Iris pigment epithelial cell (primary cell): ENCODE results near the gene AGR3.
"Not testable (repeated sequence)": the region's sequence is repeated elsewhere in the genome, so short reads cannot be mapped to it uniquely, and the experiment has no call there.

Source experiments
- DNase-seq: peaks from one replicate; pipeline ENCODE4 v3.0.0-alpha.2; 2011; ENCODE audit warnings: low read depth

The AGR3 gene

GRCh38 chr7:16891338-16891737 is 9.6 kb upstream of the AGR3 start:
- DNase-seq = peak; percentile 72

DNA sequence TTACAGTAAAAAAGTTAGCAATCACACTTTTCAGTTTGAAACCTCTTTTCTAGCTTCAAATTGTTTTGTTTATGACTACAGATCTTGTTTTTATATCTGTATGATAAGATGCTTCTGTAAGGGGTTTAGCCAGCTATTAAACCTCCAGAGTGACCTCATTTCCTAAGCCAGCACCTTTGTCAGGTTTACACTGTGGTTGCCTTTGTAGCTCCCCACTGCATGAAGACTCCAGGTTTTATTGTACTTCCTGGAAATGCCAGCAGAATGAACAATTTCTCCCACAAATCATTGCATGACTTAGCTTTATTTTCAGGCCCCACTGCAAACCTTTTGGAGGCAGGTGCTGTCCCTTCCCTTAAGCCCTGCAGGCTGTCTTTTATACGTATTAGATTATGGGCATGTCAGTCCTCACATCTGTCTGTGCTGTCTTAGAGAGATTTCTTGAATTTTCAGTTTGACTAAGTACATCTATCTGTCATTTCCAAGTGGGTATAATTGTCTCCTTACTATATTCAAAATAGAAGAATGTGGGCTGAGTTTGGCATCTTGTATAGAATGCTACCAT is 8.2 kb upstream of the AGR3 start:
- DNase-seq = no peak

DNA sequence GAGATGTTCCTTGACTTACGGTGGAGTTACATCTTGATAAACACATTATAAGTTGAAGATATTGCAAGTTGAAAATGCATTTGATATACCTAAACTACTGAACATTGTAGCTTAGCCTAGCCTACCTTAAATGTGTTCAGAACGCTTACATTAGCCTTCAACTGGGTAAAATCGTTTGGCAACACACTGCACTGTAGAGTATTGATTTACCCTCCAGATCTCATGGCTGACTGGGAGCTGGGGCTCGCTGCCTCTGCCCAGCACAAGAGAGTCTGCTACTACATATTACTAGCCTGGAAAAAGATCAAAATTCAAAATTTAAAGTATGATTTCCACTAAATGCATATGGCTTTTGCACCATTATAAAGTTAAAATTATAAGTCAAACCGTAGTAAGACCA is 7.5 kb upstream of the AGR3 start:
- no peak for DNase-seq

- no peak for DNase-seq
Measured at GRCh38 chr7:16883918-16884317, 2.1 kb upstream of the AGR3 start.

DNA sequence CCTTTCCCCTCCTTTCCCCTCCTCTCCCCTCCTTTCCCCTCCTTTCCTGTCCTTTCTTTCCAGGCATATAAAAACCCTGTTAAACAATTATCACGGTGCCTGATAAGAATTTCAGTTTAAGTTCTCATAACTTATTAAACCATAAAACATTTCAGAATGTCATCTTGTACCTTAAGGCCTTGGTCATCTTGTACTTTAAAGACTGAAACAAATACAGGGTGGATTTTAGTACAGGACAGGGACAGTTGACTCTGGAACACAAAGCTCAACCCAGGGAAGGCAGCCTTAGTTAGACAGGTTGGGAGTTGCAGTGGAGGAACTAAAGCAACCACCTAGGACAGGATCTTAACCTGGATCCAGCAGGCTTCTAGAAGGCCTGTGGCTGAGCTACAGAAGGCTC is 1.2 kb downstream of the AGR3 start:
- DNase-seq = no peak

GRCh38 chr7:16879181-16879580 is 2.6 kb downstream of the AGR3 start:
- no peak for DNase-seq

GRCh38 chr7:16875861-16876260 is 5.9 kb downstream of the AGR3 start:
- DNase-seq = no peak

DNA sequence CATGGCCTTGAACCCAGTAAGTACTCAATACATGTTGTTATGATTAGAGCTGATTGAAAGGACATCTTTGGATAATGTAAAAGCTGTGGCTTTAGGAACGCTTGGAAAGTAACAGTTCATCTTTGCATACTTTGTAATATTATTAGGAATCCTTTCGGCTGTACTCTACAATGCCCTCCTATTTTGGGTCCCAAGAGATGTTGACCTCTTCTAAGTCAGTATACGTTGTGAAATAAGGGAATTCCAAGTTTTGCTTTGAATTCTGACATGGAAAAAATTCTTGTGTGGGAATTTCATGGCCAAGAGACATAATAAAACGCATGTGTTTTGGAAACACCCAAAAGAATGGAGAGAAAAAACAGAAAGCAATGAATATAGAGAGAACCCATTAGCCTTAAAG is 7.7 kb downstream of the AGR3 start:
- DNase-seq = no peak

GRCh38 chr7:16867328-16867727 is 14.5 kb downstream of the AGR3 start:
- DNase-seq = no peak

- DNase-seq = not testable (repeated sequence)
Measured at GRCh38 chr7:16853189-16853588, 28.6 kb downstream of the AGR3 start.

DNA sequence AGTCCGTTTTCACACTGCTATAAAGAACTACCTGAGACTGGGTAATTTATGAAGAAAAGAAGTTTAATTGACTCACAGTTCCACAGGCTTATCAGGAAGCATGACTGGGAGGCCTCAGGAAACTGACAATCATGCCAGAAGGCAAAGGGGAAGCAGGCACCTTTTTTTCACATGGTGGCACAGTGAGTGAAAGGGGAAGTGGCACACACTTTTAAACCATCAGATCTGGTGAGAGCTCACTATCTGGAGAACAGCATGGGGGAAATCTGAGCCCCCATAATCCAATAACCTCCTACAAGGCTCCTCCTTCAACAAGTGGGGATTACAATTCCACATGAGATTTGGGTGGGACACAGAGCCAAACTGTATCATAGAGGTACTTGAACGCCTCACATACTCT is 30.0 kb downstream of the AGR3 start:
- DNase-seq = no peak

GRCh38 chr7:16850614-16851466 is 30.9 kb downstream of the AGR3 start:
- no peak for DNase-seq

GRCh38 chr7:16849296-16850148 is 32.3 kb downstream of the AGR3 start:
- DNase-seq = no peak

GRCh38 chr7:16847381-16847860 is 34.4 kb downstream of the AGR3 start:
- peak; percentile 47 for DNase-seq

DNA sequence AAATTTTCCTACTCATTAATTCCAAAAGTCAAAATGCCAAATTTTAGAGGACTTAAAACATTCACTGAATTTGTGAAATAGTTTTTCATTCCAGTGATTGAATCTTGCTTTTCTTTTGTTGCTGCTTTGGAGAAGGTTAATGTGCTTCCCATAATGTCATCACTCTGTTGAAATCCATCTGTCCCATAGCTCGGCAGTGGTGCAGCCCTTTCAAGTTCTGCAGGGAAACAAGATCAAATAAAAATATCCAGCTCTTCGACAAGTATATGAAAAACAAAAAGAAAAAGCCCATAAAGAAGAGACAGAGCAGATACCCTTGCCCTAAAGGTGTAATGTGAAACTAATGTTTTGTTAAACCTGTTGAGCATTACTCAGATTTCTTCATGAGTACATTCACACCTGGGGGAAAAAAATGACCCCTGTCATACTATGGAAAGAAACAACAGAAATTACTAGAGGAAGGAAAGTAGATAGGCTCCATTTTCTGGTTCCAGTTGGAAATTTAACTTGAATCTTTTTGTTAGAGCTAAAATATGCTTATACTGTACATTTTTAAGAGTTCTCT is 35.1 kb downstream of the AGR3 start:
- DNase-seq = no peak

GRCh38 chr7:16845746-16846145 is 36.0 kb downstream of the AGR3 start:
- no peak for DNase-seq

GRCh38 chr7:16841681-16842080 is 40.1 kb downstream of the AGR3 start:
- peak; percentile 88 for DNase-seq

- no peak for DNase-seq
Measured at GRCh38 chr7:16840094-16840493, 41.7 kb downstream of the AGR3 start.

- DNase-seq = peak; percentile 28
Measured at GRCh38 chr7:16839646-16840045, 42.1 kb downstream of the AGR3 start.

DNA sequence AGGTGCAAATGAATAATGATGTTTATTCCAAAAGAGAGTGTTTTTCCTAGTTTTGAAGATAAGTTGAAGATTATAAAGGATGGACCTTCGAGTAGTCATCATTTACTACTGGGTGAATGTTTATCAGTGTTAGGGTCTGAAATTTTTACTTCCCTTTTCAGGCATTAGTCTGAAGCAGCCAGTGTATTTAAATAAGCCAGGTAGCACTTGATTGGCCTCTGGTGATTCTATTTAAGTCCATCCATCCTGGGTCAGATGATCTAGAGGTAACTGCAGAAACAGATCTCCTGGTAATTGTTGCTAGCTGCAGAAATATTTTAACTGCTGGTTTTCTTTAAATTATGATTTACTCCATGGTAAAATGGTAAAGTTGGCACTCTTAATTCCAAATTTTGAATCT is 42.9 kb downstream of the AGR3 start:
- no peak for DNase-seq

- DNase-seq = peak; percentile 20
Measured at GRCh38 chr7:16838386-16838785, 43.4 kb downstream of the AGR3 start.

DNA sequence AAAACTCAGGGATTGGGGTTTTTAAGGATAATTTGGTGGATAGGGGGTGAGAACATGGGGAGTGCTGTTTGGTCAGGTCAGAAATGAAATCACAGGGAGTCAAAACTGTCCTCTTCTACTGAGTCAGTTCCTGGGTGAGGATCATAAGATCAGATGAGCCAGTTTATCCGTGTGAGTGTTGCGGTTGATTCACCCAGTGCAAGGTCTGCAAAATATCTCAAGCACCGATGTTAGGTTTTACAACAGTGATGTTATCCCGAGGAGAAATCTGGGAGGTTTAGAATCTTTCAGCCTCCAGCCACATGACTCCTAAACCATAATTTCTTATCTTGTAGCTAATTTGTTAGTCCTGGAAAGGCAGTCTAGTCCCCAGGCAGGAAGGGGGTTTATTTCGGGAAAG is 45.3 kb downstream of the AGR3 start:
- DNase-seq = peak; percentile 19
